Fibroblast of lung (primary cell): ENCODE results near the gene TFB2M. TPM values are rescaled to one million over a fixed set of nuclear protein-coding genes. Genes with fewer than 3 reads are reported as not detected.

Experiments
- DNase-seq, 2 donors: peaks; one replicate each; pipeline versions ENCODE4 v3.0.0 to v3.0.0-alpha.2; 2010; ENCODE audit warnings: low read depth in 2 of 2
- H2AFZ ChIP-seq: 2 replicates; pipeline ENCODE4 v1.5.1; 2012; ENCODE audit warnings: low read length, control low read depth, inconsistent platforms
- H3K27ac ChIP-seq: 2 replicates; pipeline ENCODE4 v1.5.1; 2011; ENCODE audit warnings: low read length, control low read depth; ENCODE audit not compliant: insufficient read depth
- H3K27me3 ChIP-seq: 2 replicates; pipeline ENCODE4 v1.5.1; 2011; ENCODE audit warnings: mild to moderate bottlenecking, low read length; ENCODE audit not compliant: control insufficient read depth, insufficient read depth
- H3K36me3 ChIP-seq: 2 replicates; pipeline ENCODE4 v1.5.1; 2011; ENCODE audit warnings: low read length; ENCODE audit not compliant: control insufficient read depth, insufficient read depth
- H3K4me1 ChIP-seq: 2 replicates; pipeline ENCODE4 v1.5.1; 2011; ENCODE audit warnings: low read length; ENCODE audit not compliant: control insufficient read depth, insufficient read depth; ENCODE audit errors: extremely low read depth
- H3K4me2 ChIP-seq: 2 replicates; pipeline ENCODE4 v1.5.1; 2011; ENCODE audit warnings: low read length, control low read depth; ENCODE audit not compliant: insufficient read depth; ENCODE audit errors: extremely low read depth
- H3K4me3 ChIP-seq, 4 experiments: fragments of 200-600 bp in 1 of 4; sonication (generic) in 1 of 4; replicated peaks in 1 of 4; 2 replicates each; pipeline ENCODE4 v1.5.1; 2011 to 2016; ENCODE audit warnings: low read length in 4 of 4, low read depth in 3 of 4, mild to moderate bottlenecking in 3 of 4, control low read depth in 2 of 4, inconsistent platforms in 1 of 4, mixed read lengths in 1 of 4; ENCODE audit not compliant: insufficient read depth in 1 of 4; ENCODE audit errors: control extremely low read depth in 1 of 4
- H3K79me2 ChIP-seq: 2 replicates; pipeline ENCODE4 v1.5.1; 2012; ENCODE audit warnings: mild to moderate bottlenecking, low read length, inconsistent platforms; ENCODE audit not compliant: control insufficient read depth, insufficient read depth
- H3K9ac ChIP-seq: 2 replicates; pipeline ENCODE4 v1.5.1; 2011; ENCODE audit warnings: mild to moderate bottlenecking, low read length, control low read depth; ENCODE audit not compliant: insufficient read depth
- H3K9me3 ChIP-seq: 2 replicates; pipeline ENCODE4 v1.5.1; 2012; ENCODE audit warnings: low read depth, low read length; ENCODE audit not compliant: control insufficient read depth, insufficient read depth
- H4K20me1 ChIP-seq: 2 replicates; pipeline ENCODE4 v1.5.1; 2011; ENCODE audit warnings: low read length; ENCODE audit not compliant: control insufficient read depth, insufficient read depth; ENCODE audit errors: extremely low read depth
- CTCF ChIP-seq, 2 donors: IDR thresholded peaks in 1 of 2; conservative IDR thresholded peaks in 1 of 2; 1 replicate in 1 of 2; 2 replicates in 1 of 2; pipeline ENCODE4 v1.5.1; 2011 to 2012; ENCODE audit warnings: low read length in 2 of 2, control low read depth in 1 of 2, inconsistent platforms in 1 of 2, low read depth in 1 of 2, mild to moderate bottlenecking in 1 of 2
- EZH2 ChIP-seq: IDR thresholded peaks from 2 replicates; pipeline ENCODE4 v1.5.1; 2012; ENCODE audit warnings: low read length, control low read depth, mild to moderate bottlenecking; ENCODE audit errors: missing control alignments
- polyA plus RNA-seq, 2 donors: library from polyadenylated mRNA; depleted of rRNA in 1 of 2; stranded (reverse) in 1 of 2; unstranded in 1 of 2; fragments of >200 nt; gene quantifications; 2 replicates each; pipeline ENCODE4 v1.2.1, GENCODE V29; 2011 to 2012; ENCODE audit warnings: missing spikeins in 1 of 2
- total RNA-seq: library from RNA; depleted of rRNA; stranded (reverse); fragments of >200 nt; gene quantifications from 2 replicates; pipeline ENCODE4 v1.2.1, GENCODE V29; 2014

TFB2M gene
- total and polyA plus RNA-seq, 2 donors (not counting 1 experiment from before 2014, with no cell fraction given) = 15.9 to 20.1 TPM

- H4K20me1 ChIP-seq = no peaks in the 10 kb centered on the region
- peak within 1 kb of the TSS; percentile 99 for H2AFZ ChIP-seq
- peak within 1 kb of the TSS; percentile 82 for H3K4me2 ChIP-seq
- H3K27me3 ChIP-seq = no peaks in the 10 kb centered on the region
- H3K36me3 ChIP-seq = no peaks in the 10 kb centered on the region
- no peaks in the 10 kb centered on the region for H3K9me3 ChIP-seq
- TF ChIP-seq EZH2 (no peak), CTCF (conservative IDR thresholded peaks at IDR 0.05 in 1 of 2, IDR thresholded peaks at IDR 0.05 in 1 of 2; ENCODE audit: low read depth in 1 of 2, low read length in 2 of 2) (no peak)
- no peaks in the 10 kb centered on the region for H3K4me1 ChIP-seq
- H3K4me3 ChIP-seq = peak within 1 kb of the TSS; percentile 78 to 88 (median 85)
- peaks cover 11% of the 10 kb centered on the region for H3K79me2 ChIP-seq
- peak; percentile 66 to 70 for DNase-seq
- peak within 1 kb of the TSS; percentile 71 for H3K9ac ChIP-seq
- peak within 1 kb of the TSS; percentile 51 for H3K27ac ChIP-seq
Observed at GRCh38 chr1:246506674-246507481, 59.2 kb downstream of the TFB2M start, which contains the start of gene SMYD3. SMYD3 (minus strand) TSS chr1:246507279.

- Histone ChIP-seq H2AFZ (peak overlapping the region; percentile 43), H3K79me2 (peaks cover 14% of the 10 kb centered on the region), H3K9ac (peak overlapping the region; percentile 71), H3K4me2 (peak overlapping the region; percentile 82), H3K27ac (peak overlapping the region; percentile 51), H3K4me3 (peak overlapping the region; percentile 67 to 88 (median 85)), H4K20me1 (no peaks in the 10 kb centered on the region), H3K9me3 (no peaks in the 10 kb centered on the region), H3K27me3 (no peaks in the 10 kb centered on the region), H3K36me3 (no peaks in the 10 kb centered on the region), H3K4me1 (no peaks in the 10 kb centered on the region)
- no peak for TF ChIP-seq CTCF (conservative IDR thresholded peaks at IDR 0.05 in 1 of 2, IDR thresholded peaks at IDR 0.05 in 1 of 2; ENCODE audit: low read depth in 1 of 2, low read length in 2 of 2)
- TF ChIP-seq EZH2 = no peak
- DNase-seq = no peak
Observed at GRCh38 chr1:246506367-246506673, 59.7 kb downstream of the TFB2M start.

- no peaks in the 10 kb centered on the region for H3K36me3 ChIP-seq
- no peaks in the 10 kb centered on the region for H3K4me1 ChIP-seq
- no peak overlapping the region for H3K27ac ChIP-seq
- no peak overlapping the region for H3K9ac ChIP-seq
- peak in 1 of 2 donors; percentile 57 for DNase-seq
- no peak overlapping the region for H2AFZ ChIP-seq
- no peak overlapping the region for H3K4me2 ChIP-seq
- H4K20me1 ChIP-seq = no peaks in the 10 kb centered on the region
- H3K79me2 ChIP-seq = peaks cover 14% of the 10 kb centered on the region
- TF ChIP-seq CTCF (conservative IDR thresholded peaks at IDR 0.05 in 1 of 2, IDR thresholded peaks at IDR 0.05 in 1 of 2; ENCODE audit: low read depth in 1 of 2, low read length in 2 of 2) = no peak
- no peak for TF ChIP-seq EZH2
- no peak overlapping the region for H3K4me3 ChIP-seq
- no peaks in the 10 kb centered on the region for H3K27me3 ChIP-seq
- no peaks in the 10 kb centered on the region for H3K9me3 ChIP-seq
Observed at GRCh38 chr1:246503341-246503740, 62.7 kb downstream of the TFB2M start.
